Measurements from ENCODE around the gene HOXB8.

DNA sequence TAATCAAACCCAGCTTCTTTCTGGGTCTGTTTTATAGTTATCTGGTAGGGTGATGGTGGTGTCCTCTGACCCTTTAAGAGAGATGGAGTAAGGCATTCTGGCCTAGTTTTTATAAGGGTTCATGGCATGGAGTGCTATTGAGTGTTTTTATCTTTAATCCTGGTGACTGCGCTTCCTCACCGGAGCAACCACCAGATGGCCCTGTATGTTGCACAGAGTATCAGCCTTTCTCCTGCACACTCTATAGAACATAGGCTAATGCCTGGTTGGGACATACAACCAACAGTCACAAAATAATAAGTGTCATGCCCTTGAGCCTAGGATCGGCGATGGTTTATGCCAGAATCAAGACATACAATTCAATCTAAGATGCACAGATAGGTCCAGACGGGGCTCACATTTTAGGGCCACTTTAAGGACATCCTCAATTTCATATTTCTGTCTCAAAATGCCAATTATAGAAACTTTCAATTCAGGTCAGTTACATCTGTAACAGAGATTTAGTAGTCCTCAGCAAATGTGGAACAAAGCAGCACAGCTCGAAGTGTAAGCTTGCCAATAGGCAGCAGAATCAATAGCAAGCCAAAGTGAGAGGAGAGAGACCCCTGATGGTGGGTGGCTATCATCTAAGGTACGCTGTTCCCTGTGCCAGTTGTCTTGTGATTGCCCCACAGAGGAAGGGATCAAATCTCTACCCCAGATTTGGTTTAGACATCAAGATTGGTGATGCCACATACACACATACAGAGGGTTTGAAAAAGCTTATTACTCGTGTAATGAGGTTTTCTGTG, 48.2 kb upstream of the HOXB8 start:
- TF ChIP-seq, protein P1, sequence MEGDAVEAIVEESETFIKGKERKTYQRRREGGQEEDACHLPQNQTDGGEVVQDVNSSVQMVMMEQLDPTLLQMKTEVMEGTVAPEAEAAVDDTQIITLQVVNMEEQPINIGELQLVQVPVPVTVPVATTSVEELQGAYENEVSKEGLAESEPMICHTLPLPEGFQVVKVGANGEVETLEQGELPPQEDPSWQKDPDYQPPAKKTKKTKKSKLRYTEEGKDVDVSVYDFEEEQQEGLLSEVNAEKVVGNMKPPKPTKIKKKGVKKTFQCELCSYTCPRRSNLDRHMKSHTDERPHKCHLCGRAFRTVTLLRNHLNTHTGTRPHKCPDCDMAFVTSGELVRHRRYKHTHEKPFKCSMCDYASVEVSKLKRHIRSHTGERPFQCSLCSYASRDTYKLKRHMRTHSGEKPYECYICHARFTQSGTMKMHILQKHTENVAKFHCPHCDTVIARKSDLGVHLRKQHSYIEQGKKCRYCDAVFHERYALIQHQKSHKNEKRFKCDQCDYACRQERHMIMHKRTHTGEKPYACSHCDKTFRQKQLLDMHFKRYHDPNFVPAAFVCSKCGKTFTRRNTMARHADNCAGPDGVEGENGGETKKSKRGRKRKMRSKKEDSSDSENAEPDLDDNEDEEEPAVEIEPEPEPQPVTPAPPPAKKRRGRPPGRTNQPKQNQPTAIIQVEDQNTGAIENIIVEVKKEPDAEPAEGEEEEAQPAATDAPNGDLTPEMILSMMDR (IDR thresholded peaks at IDR 0.05) = no peak
- TF ChIP-seq POLR2A (IDR thresholded peaks at IDR 0.05) (no peak), POLR2AphosphoS5 (IDR thresholded peaks at IDR 0.05) (no peak)

Data from breast epithelium (tissue), 3 donors.